HCT116 (cell line): ENCODE results near the gene CNTNAP2. TPM values are rescaled to one million over a fixed set of nuclear protein-coding genes. Genes with fewer than 3 reads are reported as not detected.

Experiments used
- ATAC-seq: fragments of 200-7000 bp; cut with Tn5 transposase; 2 replicates; pipeline ENCODE4 v1.9.1; 2020; ENCODE audit warnings: mild to moderate bottlenecking, moderate library complexity
- BruUV-seq: library from RNA; stranded (reverse); fragments of 400-500 nt; replicated peaks from 2 replicates; lab custom pipeline; 2021; lab: Mats Ljungman, UMichigan
- CTCF ChIA-PET: fragments of 300-600 bp; sonication (Branson Sonifier 250); formaldehyde crosslinking; loops from one replicate; lab custom pipeline; 2021; ENCODE audit warnings: antibody characterized with exemption; lab: Charles Lee
- POLR2A ChIA-PET: fragments of 300-600, 350-600 bp; sonication (Branson Sonifier 250); formaldehyde crosslinking; loops from one replicate; lab custom pipeline; 2021; ENCODE audit warnings: antibody characterized with exemption; lab: Charles Lee
- RAD21 ChIA-PET, 2 experiments: fragments of 300-600 bp; sonication (Branson Sonifier 250); formaldehyde crosslinking; loops; one replicate each; lab custom pipeline; 2023; ENCODE audit warnings: low total read pairs in 2 of 2; ENCODE audit not compliant: uncharacterized antibody in 2 of 2, unreplicated experiment in 2 of 2, low non-redundant PET in 1 of 2; lab: Charles Lee
- DNase-seq: peaks from one replicate; pipeline ENCODE4 v3.0.0-alpha.2; 2010; ENCODE audit warnings: low read depth, low spot score
- H2AFZ ChIP-seq: fragments of 200-600 bp; shearing (Covaris generic), sonication (generic); 2 replicates; pipeline ENCODE4 v1.6.1; 2017; ENCODE audit warnings: low read depth, mixed run types, mixed read lengths, antibody characterized with exemption, low read length; ENCODE audit not compliant: poor library complexity, severe bottlenecking
- H3K27ac ChIP-seq: 2 replicates; pipeline ENCODE4 v1.5.1; 2012; ENCODE audit warnings: low read depth, low read length
- H3K27me3 ChIP-seq: fragments of 200-600 bp; sonication (generic); 2 replicates; pipeline ENCODE4 v1.6.1; 2016; ENCODE audit warnings: mixed run types, low read length, mixed read lengths; ENCODE audit not compliant: insufficient read depth
- H3K36me3 ChIP-seq, 2 experiments: fragments of 200-500 bp in 1 of 2; fragments of 200-600 bp in 1 of 2; sonication (Bioruptor generic) in 1 of 2; sonication (generic) in 1 of 2; 2 replicates each; pipeline versions ENCODE4 v1.5.1 to v1.6.1; 2014 to 2016; ENCODE audit warnings: low read length in 2 of 2, inconsistent platforms in 1 of 2, mixed read lengths in 1 of 2, mixed run types in 1 of 2; ENCODE audit not compliant: insufficient read depth in 2 of 2, control insufficient read depth in 1 of 2
- H3K4me1 ChIP-seq, 2 experiments: fragments of 200-600 bp in 1 of 2; sonication (generic) in 1 of 2; 2 replicates each; pipeline versions ENCODE4 v1.5.1 to v1.6.1; 2012 to 2017; ENCODE audit warnings: low read length in 2 of 2, inconsistent platforms in 1 of 2, mild to moderate bottlenecking in 1 of 2, mixed read lengths in 1 of 2, mixed run types in 1 of 2, moderate library complexity in 1 of 2; ENCODE audit not compliant: insufficient read depth in 2 of 2, control insufficient read depth in 1 of 2
- H3K4me2 ChIP-seq: fragments of 200-600 bp; sonication (generic); 2 replicates; pipeline ENCODE4 v1.6.1; 2017; ENCODE audit warnings: mixed run types, low read length, mixed read lengths
- H3K4me3 ChIP-seq, 2 experiments: fragments of 200-600 bp in 1 of 2; sonication (generic) in 1 of 2; replicated peaks in 1 of 2; 2 replicates each; pipeline ENCODE4 v1.5.1; 2011 to 2016; ENCODE audit warnings: low read length in 2 of 2, control low read depth in 1 of 2, low read depth in 1 of 2, mild to moderate bottlenecking in 1 of 2, mixed read lengths in 1 of 2, mixed run types in 1 of 2
- H3K79me2 ChIP-seq: fragments of 200-600 bp; sonication (generic); 2 replicates; pipeline ENCODE4 v1.6.1; 2017; ENCODE audit warnings: mild to moderate bottlenecking, mixed run types, low read length, moderate library complexity, mixed read lengths; ENCODE audit not compliant: insufficient read depth
- H3K9ac ChIP-seq: fragments of 200-600 bp; sonication (generic); 2 replicates; pipeline ENCODE4 v1.6.1; 2016; ENCODE audit warnings: low read length, mixed read lengths
- H3K9me2 ChIP-seq: fragments of 200-600 bp; sonication (generic), shearing (Covaris generic); 2 replicates; pipeline ENCODE4 v1.6.1; 2017; ENCODE audit warnings: mixed run types, mild to moderate bottlenecking, moderate library complexity; ENCODE audit not compliant: insufficient read depth
- H3K9me3 ChIP-seq, 2 experiments: fragments of 200-500 bp in 1 of 2; fragments of 200-600 bp in 1 of 2; sonication (Bioruptor generic) in 1 of 2; sonication (generic) in 1 of 2; 2 replicates each; pipeline ENCODE4 v1.6.1; 2014 to 2017; ENCODE audit warnings: low read length in 2 of 2, mixed read lengths in 2 of 2, inconsistent platforms in 1 of 2, low read depth in 1 of 2, mild to moderate bottlenecking in 1 of 2, mixed run types in 1 of 2, moderate library complexity in 1 of 2; ENCODE audit not compliant: control insufficient read depth in 1 of 2, insufficient read depth in 1 of 2
- H4K20me1 ChIP-seq: fragments of 200-600 bp; sonication (generic), shearing (Covaris generic); 2 replicates; pipeline ENCODE4 v1.6.1; 2017; ENCODE audit warnings: mixed run types, mild to moderate bottlenecking, moderate library complexity; ENCODE audit not compliant: insufficient read depth
- CBX3 ChIP-seq: IDR thresholded peaks from 2 replicates; pipeline ENCODE4 v1.6.1; 2012; ENCODE audit warnings: low read depth
- CEBPB ChIP-seq: IDR thresholded peaks from 2 replicates; pipeline ENCODE4 v1.6.1; 2012; ENCODE audit warnings: low read depth
- EGR1 ChIP-seq: IDR thresholded peaks from 2 replicates; pipeline ENCODE4 v1.6.1; 2012; ENCODE audit warnings: low read depth
- ELF1 ChIP-seq: IDR thresholded peaks from 2 replicates; pipeline ENCODE4 v1.6.1; 2012; ENCODE audit warnings: low read depth, borderline replicate concordance
- EZH2 ChIP-seq: fragments of 200-600 bp; sonication (generic); IDR thresholded peaks from 2 replicates; pipeline ENCODE4 v1.6.1; 2017; ENCODE audit warnings: antibody characterized with exemption, mixed run types
- EZH2phosphoT487 ChIP-seq: fragments of 200-600 bp; IDR thresholded peaks from 2 replicates; pipeline ENCODE4 v1.6.1; 2018; ENCODE audit warnings: antibody characterized with exemption, borderline replicate concordance
- FOSL1 ChIP-seq: IDR thresholded peaks from 2 replicates; pipeline ENCODE4 v1.6.1; 2012; ENCODE audit warnings: low read depth
- JUND ChIP-seq: IDR thresholded peaks from 2 replicates; pipeline ENCODE4 v1.6.1; 2012
- POLR2A ChIP-seq: IDR thresholded peaks from 2 replicates; pipeline ENCODE4 v1.7.0; 2011; ENCODE audit warnings: borderline replicate concordance; ENCODE audit not compliant: insufficient read depth, insufficient read length; ENCODE audit errors: extremely low read depth
- POLR2AphosphoS5 ChIP-seq: IDR thresholded peaks from 2 replicates; pipeline ENCODE4 v1.6.1; 2011; ENCODE audit warnings: mild to moderate bottlenecking, low read depth, low read length, moderate library complexity
- RAD21 ChIP-seq: IDR thresholded peaks from 2 replicates; pipeline ENCODE4 v1.6.1; 2012; ENCODE audit warnings: low read depth, mild to moderate bottlenecking
- SP1 ChIP-seq: IDR thresholded peaks from 2 replicates; pipeline ENCODE4 v1.6.1; 2012; ENCODE audit warnings: low read depth
- TCF7L2 ChIP-seq: IDR thresholded peaks from 2 replicates; pipeline ENCODE4 v1.7.0; 2011; ENCODE audit warnings: borderline replicate concordance, inconsistent platforms; ENCODE audit not compliant: insufficient read depth, insufficient read length; ENCODE audit errors: extremely low read depth
- YY1 ChIP-seq: IDR thresholded peaks from 2 replicates; pipeline ENCODE4 v1.6.1; 2011; ENCODE audit warnings: low read length, low read depth, moderate library complexity, mild to moderate bottlenecking; ENCODE audit not compliant: insufficient replicate concordance; ENCODE audit errors: extremely low read depth
- ZFX ChIP-seq: fragments of 450-650 bp; IDR thresholded peaks from 2 replicates; pipeline ENCODE4 v1.6.1; 2017
- ZNF274 ChIP-seq: fragments of 200-500 bp; sonication (Bioruptor generic); IDR thresholded peaks from 2 replicates; pipeline ENCODE4 v1.6.1; 2014; ENCODE audit warnings: mild to moderate bottlenecking, low read depth, low read length, inconsistent platforms
- intact Hi-C: fragments of 100-400 bp; cut with micrococcal nuclease; formaldehyde crosslinking; loops from 2 replicates; pipeline ENCODE4 v1.10.0; 2022
- total RNA-seq: library from RNA; stranded (reverse); gene quantifications from one replicate; pipeline ENCODE4 v1.2.1, GENCODE V29; 2021; ENCODE audit not compliant: unreplicated experiment
- TF ChIP-seq, protein P1 (sequence below): IDR thresholded peaks from 2 replicates; pipeline ENCODE4 v1.6.1; 2011; ENCODE audit warnings: mild to moderate bottlenecking, low read length, moderate library complexity; ENCODE audit not compliant: insufficient replicate concordance; ENCODE audit errors: extremely low read depth
- TF ChIP-seq, protein P2 (sequence below): IDR thresholded peaks from 2 replicates; pipeline ENCODE4 v1.6.1; 2012

CNTNAP2 gene
- total RNA-seq, 1 experiment from 2014 or later, result 0.37 TPM

DNA sequence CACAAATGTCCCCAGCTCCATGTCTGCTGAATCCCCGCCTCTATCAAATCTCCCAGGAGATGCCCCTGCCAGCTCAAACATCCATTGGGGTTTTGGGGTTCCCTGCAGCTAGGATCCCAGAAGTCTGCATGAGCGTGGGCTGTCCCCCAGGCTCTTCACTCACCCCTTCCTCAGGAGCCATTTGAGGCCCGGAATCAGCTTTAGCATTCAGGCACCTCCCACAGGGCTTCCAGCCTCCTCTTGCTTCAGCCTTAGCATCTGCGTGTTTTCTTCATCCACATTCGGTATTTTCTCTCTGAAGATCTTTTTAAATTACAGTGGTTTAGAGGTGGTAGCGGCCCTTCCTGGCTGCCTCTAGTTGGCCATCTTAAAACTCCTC is 1054.4 kb downstream of the CNTNAP2 start:
- POLR2A ChIA-PET, result no interaction called here
- H2AFZ ChIP-seq, result no peak overlapping the region
- H3K4me2 ChIP-seq, result no peak overlapping the region
- no peak for ATAC-seq
- no TSS peak for BruUV-seq
- H3K9ac ChIP-seq, result no peak overlapping the region
- intact Hi-C loops, result no loop called here
- TF ChIP-seq ZFX, result no peak
- TF ChIP-seq FOSL1, result no peak
- TF ChIP-seq, protein P1, sequence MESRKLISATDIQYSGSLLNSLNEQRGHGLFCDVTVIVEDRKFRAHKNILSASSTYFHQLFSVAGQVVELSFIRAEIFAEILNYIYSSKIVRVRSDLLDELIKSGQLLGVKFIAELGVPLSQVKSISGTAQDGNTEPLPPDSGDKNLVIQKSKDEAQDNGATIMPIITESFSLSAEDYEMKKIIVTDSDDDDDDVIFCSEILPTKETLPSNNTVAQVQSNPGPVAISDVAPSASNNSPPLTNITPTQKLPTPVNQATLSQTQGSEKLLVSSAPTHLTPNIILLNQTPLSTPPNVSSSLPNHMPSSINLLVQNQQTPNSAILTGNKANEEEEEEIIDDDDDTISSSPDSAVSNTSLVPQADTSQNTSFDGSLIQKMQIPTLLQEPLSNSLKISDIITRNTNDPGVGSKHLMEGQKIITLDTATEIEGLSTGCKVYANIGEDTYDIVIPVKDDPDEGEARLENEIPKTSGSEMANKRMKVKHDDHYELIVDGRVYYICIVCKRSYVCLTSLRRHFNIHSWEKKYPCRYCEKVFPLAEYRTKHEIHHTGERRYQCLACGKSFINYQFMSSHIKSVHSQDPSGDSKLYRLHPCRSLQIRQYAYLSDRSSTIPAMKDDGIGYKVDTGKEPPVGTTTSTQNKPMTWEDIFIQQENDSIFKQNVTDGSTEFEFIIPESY, result no peak
- no peak for TF ChIP-seq SP1
- no peak for TF ChIP-seq YY1
- TF ChIP-seq ELF1, result no peak
- TF ChIP-seq, all 23 proteins: peak for 0
- H3K27ac ChIP-seq, result no peak overlapping the region
- H3K36me3 ChIP-seq, result no peaks in the 10 kb centered on the region
- no peaks in the 10 kb centered on the region for H3K27me3 ChIP-seq
- ChIA-PET RAD21 (no interaction called here), CTCF (no interaction called here)
- H3K9me2 ChIP-seq, result no peaks in the 10 kb centered on the region
- H3K4me3 ChIP-seq, result no peak overlapping the region
- no peaks in the 10 kb centered on the region for H3K79me2 ChIP-seq
- H4K20me1 ChIP-seq, result no peaks in the 10 kb centered on the region
- no peaks in the 10 kb centered on the region for H3K4me1 ChIP-seq
- H3K9me3 ChIP-seq, result peaks cover 4 to 15% of the 10 kb centered on the region in 2 experiments; a peak in 2 of 4 replicates
- no peak for DNase-seq

GRCh38 chr7:147173883-147174282 is 1057.3 kb downstream of the CNTNAP2 start:
- RAD21 ChIA-PET, result no interaction called here
- Histone ChIP-seq H3K36me3 (no peaks in the 10 kb centered on the region), H3K4me1 (no peaks in the 10 kb centered on the region), H3K9ac (no peak overlapping the region), H3K9me3 (peaks cover 11 to 22% of the 10 kb centered on the region in 2 experiments; a peak in 2 of 4 replicates), H3K27ac (no peak overlapping the region), H3K4me3 (no peak overlapping the region), H3K4me2 (no peak overlapping the region), H3K27me3 (no peaks in the 10 kb centered on the region), H3K9me2 (no peaks in the 10 kb centered on the region), H4K20me1 (no peaks in the 10 kb centered on the region), H3K79me2 (no peaks in the 10 kb centered on the region), H2AFZ (no peak overlapping the region)
- intact Hi-C loops, result no loop called here
- no TSS peak for BruUV-seq
- no peak for DNase-seq
- no peak for ATAC-seq
- POLR2A ChIA-PET, result no interaction called here
- CTCF ChIA-PET, result no interaction called here
- TF ChIP-seq JUND (no peak), POLR2A (no peak), POLR2AphosphoS5 (no peak), RAD21 (no peak), CEBPB (no peak), EZH2phosphoT487 (no peak), EGR1 (no peak), TCF7L2 (no peak), EZH2 (no peak), ZNF274 (no peak), CBX3 (no peak), FOSL1 (no peak), YY1 (no peak)
- TF ChIP-seq, protein P2, sequence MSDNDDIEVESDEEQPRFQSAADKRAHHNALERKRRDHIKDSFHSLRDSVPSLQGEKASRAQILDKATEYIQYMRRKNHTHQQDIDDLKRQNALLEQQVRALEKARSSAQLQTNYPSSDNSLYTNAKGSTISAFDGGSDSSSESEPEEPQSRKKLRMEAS, result no peak
- TF ChIP-seq, protein P1, result no peak
